ENCODE measurements around the gene IL31. TPM values are rescaled to one million over a fixed set of nuclear protein-coding genes. Genes with fewer than 3 reads are reported as not detected.

IL31 gene
- total and polyA plus RNA-seq, 4 experiments from 2014 or later, result not detected

DNA sequence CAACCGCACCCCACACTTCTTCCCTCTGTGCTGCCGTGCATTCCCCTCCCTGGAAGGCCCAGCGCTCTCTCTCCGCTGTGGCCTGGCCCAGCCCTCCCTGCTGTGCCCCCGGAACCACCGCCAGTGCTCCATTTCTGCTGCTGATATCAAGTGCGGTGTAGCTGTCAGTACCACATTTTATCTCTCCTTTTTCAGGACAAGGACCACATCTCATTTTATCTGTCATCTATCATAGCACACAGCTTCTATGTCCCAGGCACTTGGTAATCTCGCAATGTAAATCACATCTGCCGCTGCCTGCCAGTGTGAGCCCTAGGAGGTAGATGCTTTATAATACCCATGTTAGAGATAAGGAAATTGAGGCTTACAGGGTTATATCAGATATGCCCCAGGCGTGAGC is 18.3 kb downstream of the IL31 start:
- H3K4me1 Mint-ChIP-seq, result no peaks in the 10 kb centered on the region
- POLR2A ChIA-PET (ENCODE audit: partially characterized antibody), result no interaction called here
- CTCF ChIA-PET (ENCODE audit: partially characterized antibody), result no interaction called here

GRCh38 chr12:122152754-122153153 is 21.3 kb downstream of the IL31 start:
- no peaks in the 10 kb centered on the region for H3K27me3 ChIP-seq (ENCODE audit: insufficient read depth, low read length)
- Mint-ChIP-seq H3K36me3 (no peaks in the 10 kb centered on the region), H3K4me3 (no peak overlapping the region), H3K27me3 (peaks cover 0 to 4% of the 10 kb centered on the region in 2 donors), H3K27ac (no peak overlapping the region), H3K4me1 (peaks cover 0 to 1% (median 0%) of the 10 kb centered on the region in 4 donors), H3K9me3 (no peaks in the 10 kb centered on the region)
- CTCF ChIA-PET (ENCODE audit: partially characterized antibody), result interaction anchor here (0.6 kb wide), 1 partner anchor 114 kb away, joined by 3 read pairs; no protein-coding TSS in a partner anchor
- no peaks in the 10 kb centered on the region for H3K36me3 ChIP-seq (ENCODE audit: insufficient read depth, low read length)
- no peaks in the 10 kb centered on the region for H3K4me1 ChIP-seq (ENCODE audit: insufficient read depth, low read length)
- intact Hi-C loops (cut with micrococcal nuclease), result no loop called here
- no peak overlapping the region for H3K27ac ChIP-seq (ENCODE audit: low read depth, low read length)
- no peaks in the 10 kb centered on the region for H3K9me3 ChIP-seq (ENCODE audit: control insufficient read depth in 1 of 2, low read length in 2 of 2)
- no peak for DNase-seq
- POLR2A ChIA-PET (ENCODE audit: partially characterized antibody), result interaction anchor here (0.5 kb wide), 1 partner anchor 1101 kb away, joined by 3 read pairs; no protein-coding TSS in a partner anchor
- no peak overlapping the region for H3K4me3 ChIP-seq (ENCODE audit: low read length in 2 of 2)

More for the DNA sequence above, 18.3 kb downstream of the IL31 start:
- Histone ChIP-seq H3K36me3 (ENCODE audit: insufficient read depth, low read length) (no peaks in the 10 kb centered on the region), H3K4me3 (ENCODE audit: low read length in 2 of 2) (no peak overlapping the region), H3K27me3 (ENCODE audit: insufficient read depth, low read length) (no peaks in the 10 kb centered on the region), H3K27ac (ENCODE audit: low read depth, low read length) (no peak overlapping the region), H3K4me1 (ENCODE audit: insufficient read depth, low read length) (no peaks in the 10 kb centered on the region), H3K9me3 (ENCODE audit: control insufficient read depth in 1 of 2, low read length in 2 of 2) (no peaks in the 10 kb centered on the region)
- no peak for DNase-seq
- Mint-ChIP-seq H3K27me3 (peaks cover 0 to 1% of the 10 kb centered on the region in 2 donors), H3K36me3 (no peaks in the 10 kb centered on the region), H3K9me3 (no peaks in the 10 kb centered on the region), H3K27ac (peak overlapping the region in 1 of 7 donors; percentile 54), H3K4me3 (no peak overlapping the region)
- intact Hi-C loops (cut with micrococcal nuclease), result no loop called here

GRCh38 chr12:122150127-122150681 is 23.8 kb downstream of the IL31 start:
- Mint-ChIP-seq H3K27ac (no peak overlapping the region), H3K27me3 (peaks cover 0 to 3% of the 10 kb centered on the region in 2 donors), H3K9me3 (no peaks in the 10 kb centered on the region), H3K4me3 (no peak overlapping the region), H3K4me1 (peaks cover 0 to 5% (median under 1%) of the 10 kb centered on the region in 4 donors), H3K36me3 (no peaks in the 10 kb centered on the region)
- H3K27ac ChIP-seq (ENCODE audit: low read depth, low read length), result no peak overlapping the region
- intact Hi-C loops (cut with micrococcal nuclease), result no loop called here
- no peak overlapping the region for H3K4me3 ChIP-seq (ENCODE audit: low read length in 2 of 2)
- no peaks in the 10 kb centered on the region for H3K36me3 ChIP-seq (ENCODE audit: insufficient read depth, low read length)
- no peak for DNase-seq
- ChIA-PET POLR2A (ENCODE audit: partially characterized antibody) (no interaction called here), CTCF (ENCODE audit: partially characterized antibody) (interaction anchor here (2.1 to 3.1 kb wide), 2 partner anchors 27 to 96 kb away, joined by 4 to 10 read pairs; no protein-coding TSS in a partner anchor)
- no peaks in the 10 kb centered on the region for H3K9me3 ChIP-seq (ENCODE audit: control insufficient read depth in 1 of 2, low read length in 2 of 2)
- no peaks in the 10 kb centered on the region for H3K4me1 ChIP-seq (ENCODE audit: insufficient read depth, low read length)
- no peaks in the 10 kb centered on the region for H3K27me3 ChIP-seq (ENCODE audit: insufficient read depth, low read length)

- Mint-ChIP-seq H3K27me3 (peaks cover 0 to 3% of the 10 kb centered on the region in 2 donors), H3K4me3 (no peak overlapping the region), H3K27ac (peak overlapping the region in 2 of 7 donors; percentile 24 to 53), H3K9me3 (no peaks in the 10 kb centered on the region), H3K4me1 (peaks cover 0 to 5% (median under 1%) of the 10 kb centered on the region in 4 donors), H3K36me3 (peaks cover 2 to 5% of the 10 kb centered on the region in 2 donors)
- intact Hi-C loops (cut with micrococcal nuclease), result no loop called here
- no peak for DNase-seq
- H3K27me3 ChIP-seq (ENCODE audit: insufficient read depth, low read length), result no peaks in the 10 kb centered on the region
- H3K36me3 ChIP-seq (ENCODE audit: insufficient read depth, low read length), result no peaks in the 10 kb centered on the region
- H3K4me3 ChIP-seq (ENCODE audit: low read length in 2 of 2), result no peak overlapping the region
- ChIA-PET CTCF (ENCODE audit: partially characterized antibody) (interaction anchor here (1.6 to 3.1 kb wide), 2 partner anchors 25 to 42 kb away, joined by 4 to 10 read pairs; no protein-coding TSS in a partner anchor), POLR2A (ENCODE audit: partially characterized antibody) (no interaction called here)
- H3K4me1 ChIP-seq (ENCODE audit: insufficient read depth, low read length), result no peaks in the 10 kb centered on the region
- no peak overlapping the region for H3K27ac ChIP-seq (ENCODE audit: low read depth, low read length)
- H3K9me3 ChIP-seq (ENCODE audit: control insufficient read depth in 1 of 2, low read length in 2 of 2), result no peaks in the 10 kb centered on the region
Measured at GRCh38 chr12:122148657-122149056, 25.4 kb downstream of the IL31 start.

GRCh38 chr12:122147514-122148290 is 26.3 kb downstream of the IL31 start:
- Mint-ChIP-seq H3K4me1 (peaks cover 0 to 5% (median under 1%) of the 10 kb centered on the region in 4 donors), H3K36me3 (peaks cover 3 to 9% of the 10 kb centered on the region in 2 donors), H3K4me3 (no peak overlapping the region), H3K27me3 (peaks cover 0 to 3% of the 10 kb centered on the region in 2 donors), H3K9me3 (no peaks in the 10 kb centered on the region), H3K27ac (no peak overlapping the region)
- ChIA-PET POLR2A (ENCODE audit: partially characterized antibody) (no interaction called here), CTCF (ENCODE audit: partially characterized antibody) (interaction anchor here (1.0 to 3.1 kb wide), 3 partner anchors 25 to 93 kb away, joined by 3 to 10 read pairs (median 4); no protein-coding TSS in a partner anchor)
- no peak for DNase-seq
- Histone ChIP-seq H3K4me3 (ENCODE audit: low read length in 2 of 2) (no peak overlapping the region), H3K27ac (ENCODE audit: low read depth, low read length) (no peak overlapping the region), H3K27me3 (ENCODE audit: insufficient read depth, low read length) (no peaks in the 10 kb centered on the region), H3K36me3 (ENCODE audit: insufficient read depth, low read length) (peaks cover 2% of the 10 kb centered on the region), H3K9me3 (ENCODE audit: control insufficient read depth in 1 of 2, low read length in 2 of 2) (no peaks in the 10 kb centered on the region), H3K4me1 (ENCODE audit: insufficient read depth, low read length) (no peaks in the 10 kb centered on the region)
- intact Hi-C loops (cut with micrococcal nuclease), result no loop called here

DNA sequence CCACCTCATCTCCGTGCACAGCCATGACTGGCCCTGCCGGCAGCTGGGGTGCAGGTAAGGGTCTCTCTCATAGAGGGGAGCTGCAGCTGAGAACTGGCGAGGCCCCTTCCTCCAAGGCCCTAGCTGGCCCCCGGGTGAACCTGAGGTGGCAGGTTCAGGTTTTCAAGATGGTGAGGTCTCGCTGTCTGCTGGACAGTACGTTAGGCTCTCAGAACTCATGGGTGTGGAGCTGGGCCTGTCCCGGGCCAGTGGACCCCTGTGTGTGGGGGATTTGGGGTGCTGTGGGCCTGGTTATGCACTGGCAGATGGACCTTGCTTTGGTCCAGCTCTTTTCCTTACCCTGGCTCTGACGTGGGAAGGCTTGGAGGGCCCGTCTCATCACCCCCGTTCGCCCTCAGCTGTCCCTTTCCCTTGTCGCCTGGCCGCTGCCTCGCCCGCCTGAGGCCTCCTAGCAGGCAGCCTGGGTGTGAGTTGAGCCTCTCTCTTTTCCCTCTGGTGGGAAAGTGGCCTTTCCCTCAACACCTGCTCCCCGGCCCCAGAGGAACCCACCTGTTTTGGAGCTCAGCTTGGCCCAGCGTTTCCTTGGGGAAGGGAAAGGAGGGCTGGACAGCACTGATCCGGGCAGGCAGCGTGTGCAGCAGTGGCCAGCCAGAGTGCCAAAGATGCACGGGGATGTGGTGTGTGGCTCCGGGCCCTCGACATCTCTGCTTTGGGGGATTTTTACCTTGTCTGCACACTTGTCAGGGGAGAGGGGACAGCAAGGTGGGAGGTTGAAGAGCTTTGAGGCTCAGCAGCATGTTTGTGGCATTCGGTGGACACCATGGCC is 28.3 kb downstream of the IL31 start:
- H3K4me3 ChIP-seq (ENCODE audit: low read length in 2 of 2), result no peak overlapping the region
- H3K4me1 ChIP-seq (ENCODE audit: insufficient read depth, low read length), result no peaks in the 10 kb centered on the region
- H3K27me3 ChIP-seq (ENCODE audit: insufficient read depth, low read length), result no peaks in the 10 kb centered on the region
- H3K27ac ChIP-seq (ENCODE audit: low read depth, low read length), result no peak overlapping the region
- ChIA-PET CTCF (ENCODE audit: partially characterized antibody) (no interaction called here), POLR2A (ENCODE audit: partially characterized antibody) (no interaction called here)
- peak overlapping the region in 1 of 7 donors; percentile 51 for H3K27ac Mint-ChIP-seq
- intact Hi-C loops (cut with micrococcal nuclease), result no loop called here
- peaks cover 12% of the 10 kb centered on the region for H3K36me3 ChIP-seq (ENCODE audit: insufficient read depth, low read length)
- no peak for DNase-seq
- H3K36me3 Mint-ChIP-seq, result peaks cover 10 to 22% of the 10 kb centered on the region in 2 donors
- no peak overlapping the region for H3K4me3 Mint-ChIP-seq
- no peaks in the 10 kb centered on the region for H3K9me3 Mint-ChIP-seq
- peaks cover 0 to 3% of the 10 kb centered on the region in 2 donors for H3K27me3 Mint-ChIP-seq
- H3K4me1 Mint-ChIP-seq, result peaks cover 0 to 5% (median under 1%) of the 10 kb centered on the region in 4 donors
- no peaks in the 10 kb centered on the region for H3K9me3 ChIP-seq (ENCODE audit: control insufficient read depth in 1 of 2, low read length in 2 of 2)

DNA sequence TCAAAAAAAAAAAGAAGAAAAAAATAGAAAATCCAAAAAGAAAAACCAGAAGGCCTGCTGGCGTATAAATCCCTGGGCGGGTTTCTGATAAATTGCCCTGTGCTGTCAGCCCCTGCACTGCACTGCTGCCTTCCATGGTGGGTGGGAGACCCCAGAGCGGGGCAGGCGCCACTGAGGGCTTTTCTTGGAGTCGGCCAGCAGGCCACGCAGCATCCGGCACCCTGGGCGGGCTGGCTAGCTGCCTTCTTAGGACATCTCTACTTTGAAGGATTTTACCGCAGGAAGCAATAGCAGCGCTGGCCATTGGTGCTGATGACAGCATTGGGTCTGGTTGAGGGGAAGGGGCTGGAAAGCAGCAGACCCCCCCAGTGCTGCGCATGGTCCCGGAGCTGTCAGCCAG is 29.1 kb downstream of the IL31 start:
- no peak for DNase-seq
- Histone ChIP-seq H3K27me3 (ENCODE audit: insufficient read depth, low read length) (no peaks in the 10 kb centered on the region), H3K4me3 (ENCODE audit: low read length in 2 of 2) (no peak overlapping the region), H3K27ac (ENCODE audit: low read depth, low read length) (no peak overlapping the region), H3K9me3 (ENCODE audit: control insufficient read depth in 1 of 2, low read length in 2 of 2) (no peaks in the 10 kb centered on the region), H3K36me3 (ENCODE audit: insufficient read depth, low read length) (peaks cover 12% of the 10 kb centered on the region), H3K4me1 (ENCODE audit: insufficient read depth, low read length) (no peaks in the 10 kb centered on the region)
- Mint-ChIP-seq H3K9me3 (no peaks in the 10 kb centered on the region), H3K27me3 (peaks cover 0 to 3% of the 10 kb centered on the region in 2 donors), H3K27ac (peak overlapping the region in 1 of 7 donors; percentile 51), H3K4me1 (peaks cover 0 to 5% (median under 1%) of the 10 kb centered on the region in 4 donors), H3K4me3 (no peak overlapping the region), H3K36me3 (peaks cover 10 to 26% of the 10 kb centered on the region in 2 donors)
- POLR2A ChIA-PET (ENCODE audit: partially characterized antibody), result no interaction called here
- CTCF ChIA-PET (ENCODE audit: partially characterized antibody), result no interaction called here
- intact Hi-C loops (cut with micrococcal nuclease), result no loop called here

Data from CD4-positive, alpha-beta memory T cell (primary cell).